HepG2 (cell line): ENCODE measurements around the gene LEMD2. TPM values are rescaled to one million over a fixed set of nuclear protein-coding genes. Genes with fewer than 3 reads are reported as not detected.

Experiments
- AKAP8 ChIP-seq: sonication (generic); formaldehyde crosslinking; IDR thresholded peaks from 2 replicates; pipeline ENCODE4 v1.5.1; 2020; ENCODE audit warnings: mild to moderate bottlenecking, missing genetic modification reagents
- BHLHE40 ChIP-seq: IDR thresholded peaks from 2 replicates; pipeline ENCODE4 v1.6.1; 2011; ENCODE audit warnings: low read length, improper control_type of control experiment
- BORCS8-MEF2B ChIP-seq: sonication (generic); formaldehyde crosslinking; IDR thresholded peaks from 2 replicates; pipeline ENCODE4 v1.8.0; 2022; ENCODE audit warnings: mild to moderate bottlenecking, missing genetic modification reagents
- DMTF1 ChIP-seq: sonication (generic); formaldehyde crosslinking; IDR thresholded peaks from 2 replicates; pipeline ENCODE4 v1.4.0; 2020; ENCODE audit warnings: mild to moderate bottlenecking, missing genetic modification reagents
- EED ChIP-seq: sonication (generic); formaldehyde crosslinking; IDR thresholded peaks from 2 replicates; pipeline ENCODE4 v1.5.0; 2020; ENCODE audit warnings: mild to moderate bottlenecking, missing genetic modification reagents
- MXD1 ChIP-seq: sonication (generic); formaldehyde crosslinking; IDR thresholded peaks from 2 replicates; pipeline ENCODE4 v1.4.0; 2020; ENCODE audit warnings: mild to moderate bottlenecking, missing genetic modification reagents
- MYC ChIP-seq: sonication (generic); formaldehyde crosslinking; IDR thresholded peaks from 2 replicates; pipeline ENCODE4 v1.9.0; 2021; ENCODE audit warnings: missing genetic modification reagents, borderline replicate concordance
- NFKBIZ ChIP-seq: IDR thresholded peaks from 2 replicates; pipeline ENCODE4 v1.6.1; 2018; ENCODE audit warnings: missing genetic modification reagents, missing compliant biosample characterization
- RARG ChIP-seq: sonication (generic); formaldehyde crosslinking; IDR thresholded peaks from 2 replicates; pipeline ENCODE4 v1.4.0; 2020; ENCODE audit warnings: low read depth, mild to moderate bottlenecking, missing genetic modification reagents
- SAFB2 ChIP-seq: sonication (generic); formaldehyde crosslinking; IDR thresholded peaks from 2 replicates; pipeline ENCODE4 v1.5.1; 2020; ENCODE audit warnings: missing genetic modification reagents, low read depth, mild to moderate bottlenecking, borderline replicate concordance
- ZBTB21 ChIP-seq: sonication (generic); formaldehyde crosslinking; IDR thresholded peaks from 2 replicates; pipeline ENCODE4 v1.4.0; 2020; ENCODE audit warnings: missing genetic modification reagents
- ZNF329 ChIP-seq: sonication (generic); formaldehyde crosslinking; IDR thresholded peaks from 2 replicates; pipeline ENCODE4 v1.9.0; 2021; ENCODE audit warnings: low read depth, mild to moderate bottlenecking, missing genetic modification reagents
- ZNF546 ChIP-seq: sonication (generic); formaldehyde crosslinking; conservative IDR thresholded peaks from 2 replicates; pipeline ENCODE4 v1.8.1; 2023; ENCODE audit warnings: mild to moderate bottlenecking, missing genetic modification reagents
- ZNF776 ChIP-seq: sonication (generic); formaldehyde crosslinking; IDR thresholded peaks from 2 replicates; pipeline ENCODE4 v1.4.0; 2020; ENCODE audit warnings: mild to moderate bottlenecking, missing genetic modification reagents
- ZNF879 ChIP-seq: sonication (generic); formaldehyde crosslinking; IDR thresholded peaks from 2 replicates; pipeline ENCODE4 v1.8.1; 2023; ENCODE audit warnings: missing genetic modification reagents
- ZSCAN30 ChIP-seq: sonication (generic); formaldehyde crosslinking; IDR thresholded peaks from 2 replicates; pipeline ENCODE4 v1.5.0; 2020; ENCODE audit warnings: mild to moderate bottlenecking, missing genetic modification reagents
- polyA plus RNA-seq, 8 experiments: library from polyadenylated mRNA; depleted of rRNA in 3 of 8; stranded (reverse) in 7 of 8; unstranded in 1 of 8; fragments of >200 nt; fragmentation: Illumina TruSeq in 4 of 8; extraction: Trizol in 4 of 8; gene quantifications; 2 replicates each; pipeline versions ENCODE4 v1.2.1 to v1.2.3, GENCODE V29; 2011 to 2016; ENCODE audit warnings: low read depth in 4 of 8, missing spikeins in 1 of 8, mixed read lengths in 1 of 8; ENCODE audit not compliant: insufficient read depth in 1 of 8
- total RNA-seq, 5 experiments: library from RNA; depleted of rRNA; stranded (reverse); fragments of >200 nt; fragmentation: Illumina TruSeq; extraction: Trizol; gene quantifications; 2 replicates each; pipeline ENCODE4 v1.2.3, GENCODE V29; 2016; ENCODE audit warnings: low read depth in 1 of 5
- TF ChIP-seq, protein P1 (sequence below): sonication (generic); formaldehyde crosslinking; conservative IDR thresholded peaks from 2 replicates; pipeline ENCODE4 v1.5.0; 2020; ENCODE audit warnings: missing genetic modification reagents
- TF ChIP-seq, protein P2 (sequence below), 2 experiments: sonication (generic) in 1 of 2; formaldehyde crosslinking in 1 of 2; IDR thresholded peaks; 2 replicates each; pipeline versions ENCODE4 v1.5.1 to v1.6.1; 2011 to 2020; ENCODE audit warnings: borderline replicate concordance in 1 of 2, low read depth in 1 of 2, low read length in 1 of 2, mild to moderate bottlenecking in 1 of 2, missing genetic modification reagents in 1 of 2, moderate library complexity in 1 of 2
- TF ChIP-seq, protein P3 (sequence below): sonication (generic); formaldehyde crosslinking; IDR thresholded peaks from 2 replicates; pipeline ENCODE4 v1.4.0; 2020; ENCODE audit warnings: mild to moderate bottlenecking, missing genetic modification reagents

LEMD2 gene
- total and polyA plus RNA-seq, 2 of the 13 experiments (the other 11 are each of a cell fraction or from before 2014, with no cell fraction given), result 45.2 to 62.9 TPM

DNA sequence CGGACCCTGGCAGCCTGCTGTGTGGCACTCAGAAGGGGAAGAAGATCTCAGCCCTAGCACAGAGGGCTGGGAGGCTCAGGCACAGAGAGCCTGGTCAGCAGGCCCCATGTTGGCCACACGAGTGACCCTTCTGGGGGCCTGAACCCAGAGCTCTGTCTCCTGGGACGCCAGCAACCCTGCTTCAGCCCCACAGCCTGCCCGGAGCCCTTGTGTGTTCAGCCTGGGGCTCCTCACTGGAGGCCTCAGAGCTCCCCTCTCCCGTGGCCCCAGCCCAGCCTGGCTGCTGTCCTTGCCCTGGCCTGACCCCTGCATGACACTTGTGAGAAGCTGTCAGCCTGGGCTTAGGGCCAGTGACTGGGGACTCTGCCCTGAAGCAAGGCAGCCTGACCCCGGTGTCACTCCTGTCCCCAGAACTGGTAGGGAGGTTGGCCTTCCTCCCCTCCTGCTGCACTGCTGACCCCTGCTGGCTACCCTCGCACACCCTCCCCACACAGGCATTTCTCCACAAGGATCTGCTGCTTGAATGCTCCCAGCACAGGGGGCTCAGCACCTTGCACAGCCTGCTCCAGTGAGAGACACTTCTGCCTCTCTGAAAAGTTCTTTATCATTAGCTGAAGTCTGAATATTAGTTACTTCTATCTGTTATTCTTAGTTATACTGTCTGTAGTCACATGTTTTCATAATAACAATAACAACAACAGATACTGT, 26.9 kb downstream of the LEMD2 start (continued):
- TF ChIP-seq ZNF776 (CRISPR knock-in tag) (0 out of 2 replicates have a peak, but pooled peaks have one; percentile 34), MXD1 (peak; percentile 76), ZNF879 (CRISPR knock-in tag) (no peak), ZNF329 (CRISPR knock-in tag) (no peak), EED (peak; percentile 97), ZSCAN30 (CRISPR knock-in tag) (peak; percentile 77; the same call in 1 of the 2 replicates), BHLHE40 (peak; percentile 46), SAFB2 (CRISPR knock-in tag) (no peak), NFKBIZ (CRISPR knock-in tag) (no peak; the same call in 1 of the 2 replicates), BORCS8-MEF2B (CRISPR knock-in tag) (no peak; the same call in none of the 2 replicates), AKAP8 (CRISPR knock-in tag) (0 out of 2 replicates have a peak, but pooled peaks have one; percentile 46), MYC (peak; percentile 78; the same call in 1 of the 2 replicates), DMTF1 (no peak), RARG (CRISPR knock-in tag) (no peak), ZBTB21 (CRISPR knock-in tag) (no peak), ZNF546 (CRISPR knock-in tag) (0 out of 2 replicates have a peak, but pooled peaks have one; percentile 64)
- TF ChIP-seq, protein P1, sequence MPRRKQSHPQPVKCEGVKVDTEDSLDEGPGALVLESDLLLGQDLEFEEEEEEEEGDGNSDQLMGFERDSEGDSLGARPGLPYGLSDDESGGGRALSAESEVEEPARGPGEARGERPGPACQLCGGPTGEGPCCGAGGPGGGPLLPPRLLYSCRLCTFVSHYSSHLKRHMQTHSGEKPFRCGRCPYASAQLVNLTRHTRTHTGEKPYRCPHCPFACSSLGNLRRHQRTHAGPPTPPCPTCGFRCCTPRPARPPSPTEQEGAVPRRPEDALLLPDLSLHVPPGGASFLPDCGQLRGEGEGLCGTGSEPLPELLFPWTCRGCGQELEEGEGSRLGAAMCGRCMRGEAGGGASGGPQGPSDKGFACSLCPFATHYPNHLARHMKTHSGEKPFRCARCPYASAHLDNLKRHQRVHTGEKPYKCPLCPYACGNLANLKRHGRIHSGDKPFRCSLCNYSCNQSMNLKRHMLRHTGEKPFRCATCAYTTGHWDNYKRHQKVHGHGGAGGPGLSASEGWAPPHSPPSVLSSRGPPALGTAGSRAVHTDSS, result no peak
- TF ChIP-seq, protein P2, sequence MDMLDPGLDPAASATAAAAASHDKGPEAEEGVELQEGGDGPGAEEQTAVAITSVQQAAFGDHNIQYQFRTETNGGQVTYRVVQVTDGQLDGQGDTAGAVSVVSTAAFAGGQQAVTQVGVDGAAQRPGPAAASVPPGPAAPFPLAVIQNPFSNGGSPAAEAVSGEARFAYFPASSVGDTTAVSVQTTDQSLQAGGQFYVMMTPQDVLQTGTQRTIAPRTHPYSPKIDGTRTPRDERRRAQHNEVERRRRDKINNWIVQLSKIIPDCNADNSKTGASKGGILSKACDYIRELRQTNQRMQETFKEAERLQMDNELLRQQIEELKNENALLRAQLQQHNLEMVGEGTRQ (IDR thresholded peaks at IDR 0.05; ENCODE audit: low read depth, low read length), result no peak
- TF ChIP-seq, protein P2 (CRISPR knock-in tag; IDR thresholded peaks at IDR 0.05; ENCODE audit: borderline replicate concordance), result no peak
- TF ChIP-seq, protein P3, sequence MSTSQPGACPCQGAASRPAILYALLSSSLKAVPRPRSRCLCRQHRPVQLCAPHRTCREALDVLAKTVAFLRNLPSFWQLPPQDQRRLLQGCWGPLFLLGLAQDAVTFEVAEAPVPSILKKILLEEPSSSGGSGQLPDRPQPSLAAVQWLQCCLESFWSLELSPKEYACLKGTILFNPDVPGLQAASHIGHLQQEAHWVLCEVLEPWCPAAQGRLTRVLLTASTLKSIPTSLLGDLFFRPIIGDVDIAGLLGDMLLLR, result 0 out of 2 replicates have a peak, but pooled peaks have one; percentile 35
